Measurements from ENCODE around the gene GPHN.

GRCh38 chr14:66772146-66772545 lies 264.2 kb downstream of the GPHN start:
- TF ChIP-seq POLR2A (IDR thresholded peaks at IDR 0.05; ENCODE audit: low read depth, low read length) (no peak), POLR2AphosphoS5 (IDR thresholded peaks at IDR 0.05; ENCODE audit: low read depth, low read length) (no peak), TAF1 (IDR thresholded peaks at IDR 0.05; ENCODE audit: borderline replicate concordance, low read depth, low read length) (no peak)
